GM21825 (cell line): ENCODE data around the gene CRTC3.
A peak's percentile ranks its signal among the peaks of the same experiment; 100 is the strongest.

Experiments used
- ATAC-seq: cut with Tn5 transposase; IDR thresholded peaks from one replicate; pipeline ENCODE4 v1.9.1; 2021; ENCODE audit warnings: mild to moderate bottlenecking, moderate library complexity; ENCODE audit not compliant: unreplicated experiment

CRTC3 gene

DNA sequence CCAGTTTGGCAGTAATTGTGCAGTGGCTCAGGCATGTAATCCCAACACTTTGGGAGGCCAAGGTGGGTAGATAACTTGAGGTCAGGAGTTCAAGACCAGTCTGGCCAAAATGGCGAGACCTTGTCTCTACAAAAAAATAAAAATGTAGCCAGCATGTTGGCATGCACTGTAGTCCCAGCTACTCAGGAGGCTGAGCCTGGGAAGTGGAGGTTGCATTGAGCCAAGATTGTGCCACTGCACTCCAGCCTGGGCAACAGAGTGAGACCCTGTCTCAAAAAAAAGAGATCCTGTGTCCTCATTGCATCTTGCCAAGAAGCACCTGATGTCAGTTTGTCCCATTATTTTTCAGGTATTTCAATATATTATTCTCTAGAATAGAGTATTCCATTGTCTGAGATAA lies 61.8 kb downstream of the CRTC3 start:
- ATAC-seq: no peak

DNA sequence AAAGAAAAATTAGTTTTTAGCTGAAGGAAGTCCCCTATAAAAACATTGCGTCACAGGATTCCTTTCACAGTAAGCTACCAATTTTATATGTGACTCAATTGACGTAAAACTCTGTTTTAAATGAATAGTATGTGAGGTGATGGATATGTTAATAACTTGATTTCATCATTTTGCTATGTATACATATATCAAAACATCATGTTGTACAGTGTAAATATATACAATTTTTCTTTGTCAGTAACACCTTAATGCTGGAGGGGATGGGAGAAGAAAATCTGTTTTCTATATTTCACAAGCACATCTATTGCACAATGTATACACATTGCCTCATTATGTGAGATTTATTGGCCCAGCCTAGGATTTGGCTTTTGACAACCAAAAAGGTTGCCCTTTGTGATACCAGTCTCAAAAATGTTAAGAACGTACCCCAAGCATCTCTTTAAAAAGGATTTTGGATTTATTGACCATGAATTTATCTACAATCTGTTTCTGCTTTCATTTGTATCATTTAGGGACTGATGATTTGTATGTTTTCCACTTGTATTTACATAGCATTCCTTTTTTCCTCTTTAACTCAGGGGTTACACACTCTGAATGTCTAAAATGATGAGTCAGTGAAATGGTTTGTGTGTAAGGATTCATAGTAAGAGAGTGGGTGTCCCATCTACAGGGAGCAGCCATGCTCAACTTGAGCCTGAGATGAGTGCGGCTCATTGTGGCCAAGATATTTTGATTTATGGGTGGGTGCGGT lies 62.6 kb downstream of the CRTC3 start:
- ATAC-seq: no peak

DNA sequence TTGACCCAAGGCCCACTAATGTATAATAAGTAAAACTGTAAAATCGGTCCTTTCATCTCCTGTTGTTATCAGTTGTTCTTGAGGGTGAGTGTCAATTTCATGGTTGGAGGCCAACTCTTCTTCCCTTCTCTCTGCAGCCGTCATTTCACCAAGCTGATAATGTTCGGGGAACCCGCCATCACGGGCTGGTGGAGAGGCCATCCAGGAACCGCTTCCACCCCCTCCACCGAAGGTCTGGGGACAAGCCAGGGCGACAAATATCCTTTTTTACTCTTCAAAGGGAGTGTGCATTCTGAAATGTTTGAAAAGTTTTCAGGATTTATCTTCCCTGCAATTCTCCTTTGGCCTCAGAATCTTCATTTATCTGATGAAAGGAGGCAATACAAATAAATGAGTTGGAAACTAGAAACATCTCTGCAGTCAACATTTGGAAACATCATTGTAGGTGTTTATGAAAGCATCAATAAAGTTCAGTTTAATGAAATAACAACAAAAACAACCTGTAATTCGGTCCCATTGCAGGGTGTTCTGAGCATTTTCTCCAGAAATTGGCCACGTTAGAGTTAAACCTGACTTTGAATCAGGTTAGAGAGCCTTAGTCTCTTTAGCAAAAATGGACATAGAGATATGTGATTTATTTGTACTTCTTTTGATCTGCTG lies 63.9 kb downstream of the CRTC3 start:
- ATAC-seq: no peak

DNA sequence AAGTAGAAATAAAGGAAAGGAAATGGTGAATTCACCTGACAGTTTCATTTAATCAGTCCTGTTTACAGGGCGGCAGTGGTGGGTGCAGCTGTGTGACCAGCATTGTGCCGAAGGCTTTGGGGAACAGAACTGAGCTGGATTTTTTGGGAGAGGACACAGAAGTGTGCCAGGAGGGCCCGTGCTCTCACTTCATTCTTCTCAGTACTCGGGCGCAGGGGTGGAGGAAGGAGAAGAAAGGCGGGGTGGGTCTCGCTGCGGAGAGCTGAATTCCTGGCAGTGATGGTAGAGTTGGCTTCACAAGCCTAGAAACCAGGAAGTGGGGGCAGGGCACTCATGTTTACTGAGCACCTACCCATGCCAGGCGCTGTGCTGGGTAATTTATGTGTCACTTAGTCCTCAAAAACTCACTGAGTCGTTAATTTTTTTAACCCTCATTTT lies 64.6 kb downstream of the CRTC3 start:
- ATAC-seq: peak; percentile 41

DNA sequence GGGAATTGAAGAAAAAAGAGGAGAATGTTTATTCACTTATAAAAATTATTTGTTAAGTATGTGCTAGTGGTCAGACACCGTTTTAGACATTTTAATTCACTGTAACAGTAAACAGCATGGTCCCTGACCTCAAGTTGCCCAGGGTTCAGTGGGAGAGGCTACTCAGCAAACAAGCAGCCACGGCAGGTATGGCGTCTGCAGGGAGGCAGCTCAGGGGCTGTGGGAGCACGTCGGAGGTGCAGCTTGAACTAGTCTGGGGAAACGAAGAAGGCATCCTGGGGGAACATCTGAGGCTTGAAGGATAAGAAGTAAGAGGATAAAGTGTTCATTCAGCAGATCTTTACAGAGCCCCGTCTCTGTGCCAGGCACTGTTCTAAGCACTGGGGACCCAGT lies 66.0 kb downstream of the CRTC3 start:
- ATAC-seq: no peak

DNA sequence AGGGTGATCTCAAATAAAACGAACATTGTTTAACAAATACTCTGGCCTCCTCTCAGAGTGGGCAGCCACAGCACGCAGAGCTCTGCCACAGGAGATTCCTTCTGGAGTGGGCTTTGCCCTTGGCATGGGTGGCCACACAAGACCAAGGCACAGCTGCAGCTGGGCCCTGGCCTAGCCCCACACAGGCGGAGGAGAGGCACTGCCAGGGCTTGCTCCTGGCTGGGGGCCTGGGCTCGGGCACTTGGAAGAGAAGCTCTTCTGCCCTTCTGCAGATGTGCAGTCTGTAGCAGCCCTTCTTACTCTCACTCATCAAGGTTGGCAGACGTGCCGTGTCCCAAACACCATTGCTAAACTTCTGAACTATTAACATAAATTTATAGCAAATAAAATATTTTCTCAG lies 67.2 kb downstream of the CRTC3 start:
- ATAC-seq: no peak

DNA sequence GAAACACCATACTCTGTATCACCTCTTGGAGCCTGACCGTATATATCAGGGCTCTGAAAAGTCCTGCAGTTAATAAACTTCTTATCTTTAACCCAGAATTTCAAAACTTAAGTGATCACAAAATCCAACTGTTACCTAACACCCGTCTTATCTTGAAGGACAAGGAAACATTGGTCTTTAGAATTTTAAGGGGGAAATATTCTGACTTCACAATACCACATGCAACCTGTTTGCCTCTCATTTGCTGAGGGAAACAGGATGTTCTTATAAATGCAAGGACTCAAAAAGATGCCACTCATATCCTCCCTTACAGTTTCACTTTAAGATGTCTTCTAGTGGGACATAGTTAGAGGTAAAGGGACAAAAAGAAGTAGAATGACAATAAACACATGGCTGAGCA lies 67.9 kb downstream of the CRTC3 start:
- peak; percentile 25 for ATAC-seq

DNA sequence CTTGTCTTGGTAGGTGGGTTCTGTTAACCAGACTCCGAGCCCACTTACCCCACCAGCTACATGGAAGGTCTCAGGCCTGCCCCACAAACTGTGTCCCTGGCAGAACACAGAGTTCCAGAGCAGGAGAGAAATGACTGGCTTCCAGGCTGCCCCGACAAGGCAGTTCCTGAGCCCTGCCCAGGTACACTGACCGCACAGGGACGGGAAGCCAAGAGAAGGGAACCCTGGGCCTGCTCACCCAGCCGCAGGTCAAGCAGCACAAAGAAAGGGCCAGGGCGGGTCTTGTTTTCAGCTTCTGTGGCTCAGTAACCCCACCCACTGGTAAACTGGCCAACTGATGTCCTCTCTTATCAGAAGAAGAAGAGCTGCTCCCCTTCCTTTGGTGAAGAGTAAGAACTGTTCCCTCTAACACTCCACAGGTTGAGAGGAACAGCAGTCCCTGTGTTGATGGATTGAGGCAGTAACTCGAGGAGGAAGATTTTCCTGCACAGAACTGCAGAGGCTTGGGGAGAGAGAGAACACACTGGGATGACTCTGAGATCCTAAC lies 68.4 kb downstream of the CRTC3 start:
- peak; percentile 38 for ATAC-seq

DNA sequence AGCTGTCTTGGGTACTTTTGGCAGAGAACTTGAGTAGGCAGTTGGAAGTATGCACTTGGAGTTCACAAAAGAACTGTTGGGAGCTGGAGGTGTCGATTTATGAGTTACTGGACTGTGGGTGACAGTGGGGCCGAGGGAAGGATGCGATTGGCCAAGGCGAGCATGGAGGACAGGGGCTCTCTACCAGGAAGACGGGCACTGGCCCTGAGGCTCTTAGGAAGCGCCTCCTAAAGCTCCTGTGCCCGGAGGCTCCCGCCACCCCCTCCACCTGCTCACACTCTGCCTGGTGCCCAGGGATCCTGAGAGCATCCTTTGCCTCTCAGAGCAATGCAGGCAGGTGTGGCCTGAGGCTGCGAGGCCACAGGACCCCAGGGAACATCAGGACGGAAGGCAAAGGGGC lies 69.0 kb downstream of the CRTC3 start:
- ATAC-seq: no peak

DNA sequence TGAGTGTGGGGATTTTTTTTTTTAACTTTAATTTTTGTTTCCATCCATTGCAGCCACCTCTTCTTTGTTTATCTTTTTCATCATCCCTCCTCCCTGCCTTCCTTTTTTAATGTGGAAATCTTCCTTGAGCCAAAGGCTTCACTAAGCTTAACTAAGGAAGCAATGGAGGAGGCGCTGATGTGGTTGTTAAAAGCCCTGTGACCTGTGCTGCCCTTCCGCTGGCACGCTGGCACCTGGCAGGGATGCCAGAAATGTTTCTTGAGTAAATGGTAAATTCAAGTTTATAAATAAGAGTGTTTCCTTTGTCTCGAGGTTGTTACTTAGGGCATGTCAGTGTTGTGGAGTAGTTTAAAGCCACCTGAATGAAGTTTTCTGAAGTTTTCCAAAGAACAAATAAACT lies 69.4 kb downstream of the CRTC3 start:
- ATAC-seq: no peak

DNA sequence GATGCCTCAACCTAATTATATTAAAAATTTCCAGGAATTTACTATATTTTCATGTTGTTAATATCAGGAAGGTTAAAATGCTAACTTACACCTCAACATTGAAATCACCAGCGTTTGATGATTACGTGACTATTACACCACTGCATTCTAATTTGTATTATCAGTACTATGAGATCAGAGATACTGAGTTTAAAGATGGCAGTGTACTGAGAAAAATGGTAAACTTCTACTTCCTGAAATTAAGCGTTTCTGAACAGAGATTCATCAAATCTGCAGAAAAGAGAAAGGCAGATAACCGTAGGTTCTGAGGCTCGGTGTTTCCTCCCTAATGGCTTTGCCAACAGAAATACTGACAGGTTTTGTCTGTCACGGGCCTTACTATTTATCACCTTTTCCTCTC lies 69.9 kb downstream of the CRTC3 start:
- ATAC-seq: no peak

DNA sequence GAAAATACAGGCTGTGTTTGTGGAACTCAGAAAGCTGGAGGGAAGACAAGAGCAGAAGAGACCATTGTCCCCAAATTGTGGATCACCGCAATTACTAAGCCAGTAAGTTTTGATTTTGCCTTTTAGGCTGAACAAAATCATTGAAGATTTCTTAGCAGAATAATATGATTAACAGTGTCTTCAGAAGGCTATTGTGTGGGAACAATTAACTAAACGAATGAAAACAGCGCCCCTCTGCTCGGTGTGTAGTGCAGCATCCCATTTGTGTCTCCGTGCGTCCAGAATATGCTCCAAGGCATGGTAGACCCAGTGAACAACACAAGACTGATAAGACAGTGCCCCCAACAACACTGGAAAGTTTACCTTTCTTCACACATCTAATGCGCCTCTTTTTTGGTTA lies 71.2 kb downstream of the CRTC3 start:
- no peak for ATAC-seq

DNA sequence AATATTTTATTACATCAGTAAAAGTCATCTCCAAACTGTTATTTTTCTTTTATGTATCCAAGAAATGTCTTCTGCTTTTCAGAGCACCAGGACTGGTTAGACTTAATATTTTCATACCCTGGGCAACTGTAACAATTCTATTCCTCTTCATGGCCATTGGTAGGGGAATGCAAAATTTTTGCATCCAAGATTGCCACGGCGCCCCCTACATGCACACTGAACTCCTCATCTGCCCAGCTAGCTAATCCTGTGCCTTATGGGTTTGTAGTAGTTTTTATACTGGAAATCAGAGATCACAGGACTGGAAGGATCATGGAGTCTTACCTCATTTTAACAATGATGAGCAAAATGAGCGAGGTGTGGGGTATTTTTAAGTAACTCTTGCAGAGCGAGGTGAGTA lies 74.2 kb downstream of the CRTC3 start:
- ATAC-seq: no peak

DNA sequence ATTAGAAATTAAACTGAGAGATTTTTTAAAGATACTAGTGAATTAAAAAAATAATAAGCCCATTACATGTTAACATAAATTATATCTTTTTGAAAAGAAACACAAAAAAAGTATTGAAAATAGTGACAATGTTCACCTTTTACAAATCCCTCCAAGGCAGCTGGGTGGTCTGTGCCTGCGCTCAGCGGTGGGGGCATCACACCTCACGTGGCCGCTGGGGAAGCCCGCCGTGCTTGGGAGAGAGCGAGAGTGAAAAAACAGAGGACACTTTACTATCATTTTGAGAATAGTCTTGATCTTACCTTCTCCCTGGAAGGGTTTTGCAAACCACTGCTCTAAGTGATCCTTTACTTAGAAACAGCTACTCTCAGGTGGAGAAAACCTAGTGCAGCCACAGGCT lies 76.9 kb downstream of the CRTC3 start:
- ATAC-seq: no peak

DNA sequence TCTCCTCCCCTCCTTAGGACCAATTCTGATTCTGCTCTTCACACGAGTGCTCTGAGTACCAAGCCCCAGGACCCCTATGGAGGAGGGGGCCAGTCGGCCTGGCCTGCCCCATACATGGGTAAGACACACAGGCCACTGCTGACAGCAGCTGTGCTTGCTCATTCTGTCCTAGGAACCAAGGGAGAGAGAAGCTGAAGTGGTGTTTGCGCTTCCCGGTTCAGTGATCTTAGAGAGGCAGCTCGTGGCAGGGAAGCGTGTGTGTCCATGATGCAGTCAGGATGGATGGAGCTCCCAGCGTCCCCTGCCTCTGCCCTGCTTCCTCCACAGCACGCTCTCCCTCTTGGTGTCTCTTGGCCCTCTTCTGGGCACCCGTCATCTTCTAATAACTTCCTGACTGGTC lies 77.6 kb downstream of the CRTC3 start:
- ATAC-seq: no peak

DNA sequence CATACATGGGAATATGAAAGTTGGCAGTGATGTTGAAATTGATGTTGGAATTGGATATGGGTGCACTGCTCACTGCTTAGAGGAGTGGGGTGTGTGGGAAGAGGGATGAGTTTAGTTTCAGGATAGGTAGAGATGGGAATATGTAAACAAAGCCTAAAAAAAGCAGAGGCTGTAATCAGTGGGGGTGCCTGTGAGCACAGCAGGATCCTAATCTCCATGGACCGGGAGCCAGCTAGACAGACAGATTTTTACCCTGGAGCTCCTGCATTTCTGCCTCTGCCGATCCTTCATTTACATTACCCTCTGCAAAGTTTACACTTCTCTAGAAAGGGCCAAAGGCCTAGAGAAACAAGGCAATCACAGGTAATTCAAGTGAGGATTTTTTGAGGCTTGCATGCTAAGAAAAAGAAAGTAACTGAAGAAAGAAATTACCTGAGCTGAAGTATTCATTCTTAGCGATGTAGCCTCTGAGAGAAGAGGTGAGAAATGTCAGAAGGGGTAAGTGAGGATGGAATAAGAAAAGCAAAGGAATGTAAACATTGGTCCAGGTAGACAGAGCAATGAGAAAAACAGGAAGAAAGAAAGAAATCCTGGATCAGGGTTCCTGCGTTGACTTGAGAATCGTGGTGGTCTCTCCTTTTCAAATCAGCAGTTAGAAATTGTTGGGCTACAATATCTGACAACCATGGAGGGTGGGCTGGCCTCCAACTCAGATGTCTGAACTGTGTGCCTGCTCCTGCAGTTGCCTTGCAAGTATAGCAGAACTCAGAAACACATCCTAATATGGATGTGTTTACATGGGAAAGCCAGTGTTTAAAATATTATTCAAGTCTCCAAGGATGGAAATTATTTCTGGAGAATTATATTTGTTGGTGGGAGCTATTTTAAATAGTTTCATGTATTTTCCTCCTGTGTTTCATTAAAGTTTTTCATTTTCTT lies 79.8 kb downstream of the CRTC3 start:
- ATAC-seq: no peak

DNA sequence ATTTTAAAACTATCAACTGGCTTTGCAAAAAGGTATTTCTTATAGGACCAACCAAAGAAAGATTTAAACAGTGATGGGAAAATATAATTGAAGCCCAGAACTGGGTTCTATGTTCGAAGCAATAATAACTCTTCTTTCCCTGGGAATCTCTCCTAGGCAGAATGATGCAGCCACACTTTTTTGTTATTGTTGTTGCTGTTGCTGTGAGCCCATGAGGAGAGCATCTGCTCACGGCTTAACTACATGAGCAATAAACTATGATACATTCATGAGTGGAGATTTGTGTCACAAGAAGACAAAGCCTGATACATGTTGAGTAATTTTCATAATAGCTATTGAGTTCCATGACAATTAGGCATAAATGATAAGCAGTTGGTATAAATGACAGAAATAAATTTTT lies 80.5 kb downstream of the CRTC3 start:
- ATAC-seq: no peak

DNA sequence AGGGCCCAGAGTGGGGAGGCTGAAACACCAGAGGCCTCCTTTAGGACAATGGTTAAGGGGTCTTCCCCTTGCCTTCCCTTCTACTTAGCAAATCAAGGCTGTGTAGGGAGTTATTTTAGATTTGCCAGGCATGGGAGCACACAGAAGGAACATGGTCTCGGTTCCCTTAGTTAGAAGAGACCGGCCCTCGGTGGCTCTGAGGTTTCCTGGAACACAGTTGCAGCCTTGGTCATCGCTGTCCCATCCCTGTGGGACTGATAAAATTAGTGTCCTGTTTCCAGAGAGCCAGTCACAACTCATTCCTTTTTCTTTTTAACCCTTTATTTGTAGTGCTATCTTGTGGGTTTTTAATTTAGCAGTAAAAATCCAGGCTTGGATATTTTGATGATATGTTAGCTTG lies 81.4 kb downstream of the CRTC3 start:
- no peak for ATAC-seq

DNA sequence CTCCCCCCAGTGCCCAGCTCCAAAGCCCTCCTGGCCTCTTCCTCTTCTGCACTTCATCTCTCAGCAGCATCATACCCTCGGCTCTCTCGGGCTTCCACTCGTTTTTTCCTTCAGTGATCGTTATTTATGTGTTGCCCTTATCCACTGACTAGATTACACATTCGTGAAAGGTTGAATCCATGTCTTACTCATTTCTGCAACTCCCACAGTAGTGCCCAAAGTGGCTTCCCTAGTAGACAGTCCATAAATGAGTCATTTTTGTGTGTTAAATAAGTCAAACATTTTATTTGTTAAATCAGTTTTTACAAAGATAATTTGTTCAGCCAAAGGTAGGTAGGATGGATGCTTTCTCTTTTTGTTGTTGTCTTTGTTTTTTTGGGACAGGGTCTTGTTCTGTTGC lies 87.4 kb downstream of the CRTC3 start:
- no peak for ATAC-seq

DNA sequence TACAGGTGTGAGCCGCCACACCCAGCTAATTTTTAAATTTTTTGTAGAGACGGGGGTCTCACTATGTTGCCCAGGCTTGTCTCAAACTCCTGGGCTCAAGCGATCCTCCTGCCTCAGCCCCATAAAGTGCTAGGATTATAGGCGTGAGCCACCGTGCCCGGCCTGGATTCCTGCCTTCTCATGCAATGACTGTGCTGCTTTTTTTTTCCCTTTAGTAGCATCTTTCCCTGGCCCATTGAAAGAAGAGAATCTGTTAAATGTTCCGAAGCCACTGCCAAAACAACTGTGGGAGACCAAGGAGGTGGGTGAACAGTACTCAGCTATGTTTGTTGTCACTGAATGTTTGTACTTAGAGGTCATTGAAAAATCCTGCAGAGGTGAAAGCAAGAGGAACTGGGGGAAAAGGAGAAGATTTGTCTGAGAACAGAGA lies 88.0 kb downstream of the CRTC3 start:
- ATAC-seq: no peak
